HG02870 (cell line): ENCODE results near the gene ZNF646.

Source experiments
- ATAC-seq: cut with Tn5 transposase; IDR thresholded peaks from one replicate; pipeline ENCODE4 v1.9.1; 2021; ENCODE audit warnings: mild to moderate bottlenecking, moderate library complexity; ENCODE audit not compliant: unreplicated experiment

Gene ZNF646, protein sequence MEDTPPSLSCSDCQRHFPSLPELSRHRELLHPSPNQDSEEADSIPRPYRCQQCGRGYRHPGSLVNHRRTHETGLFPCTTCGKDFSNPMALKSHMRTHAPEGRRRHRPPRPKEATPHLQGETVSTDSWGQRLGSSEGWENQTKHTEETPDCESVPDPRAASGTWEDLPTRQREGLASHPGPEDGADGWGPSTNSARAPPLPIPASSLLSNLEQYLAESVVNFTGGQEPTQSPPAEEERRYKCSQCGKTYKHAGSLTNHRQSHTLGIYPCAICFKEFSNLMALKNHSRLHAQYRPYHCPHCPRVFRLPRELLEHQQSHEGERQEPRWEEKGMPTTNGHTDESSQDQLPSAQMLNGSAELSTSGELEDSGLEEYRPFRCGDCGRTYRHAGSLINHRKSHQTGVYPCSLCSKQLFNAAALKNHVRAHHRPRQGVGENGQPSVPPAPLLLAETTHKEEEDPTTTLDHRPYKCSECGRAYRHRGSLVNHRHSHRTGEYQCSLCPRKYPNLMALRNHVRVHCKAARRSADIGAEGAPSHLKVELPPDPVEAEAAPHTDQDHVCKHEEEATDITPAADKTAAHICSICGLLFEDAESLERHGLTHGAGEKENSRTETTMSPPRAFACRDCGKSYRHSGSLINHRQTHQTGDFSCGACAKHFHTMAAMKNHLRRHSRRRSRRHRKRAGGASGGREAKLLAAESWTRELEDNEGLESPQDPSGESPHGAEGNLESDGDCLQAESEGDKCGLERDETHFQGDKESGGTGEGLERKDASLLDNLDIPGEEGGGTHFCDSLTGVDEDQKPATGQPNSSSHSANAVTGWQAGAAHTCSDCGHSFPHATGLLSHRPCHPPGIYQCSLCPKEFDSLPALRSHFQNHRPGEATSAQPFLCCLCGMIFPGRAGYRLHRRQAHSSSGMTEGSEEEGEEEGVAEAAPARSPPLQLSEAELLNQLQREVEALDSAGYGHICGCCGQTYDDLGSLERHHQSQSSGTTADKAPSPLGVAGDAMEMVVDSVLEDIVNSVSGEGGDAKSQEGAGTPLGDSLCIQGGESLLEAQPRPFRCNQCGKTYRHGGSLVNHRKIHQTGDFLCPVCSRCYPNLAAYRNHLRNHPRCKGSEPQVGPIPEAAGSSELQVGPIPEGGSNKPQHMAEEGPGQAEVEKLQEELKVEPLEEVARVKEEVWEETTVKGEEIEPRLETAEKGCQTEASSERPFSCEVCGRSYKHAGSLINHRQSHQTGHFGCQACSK (N-terminal part only)

DNA sequence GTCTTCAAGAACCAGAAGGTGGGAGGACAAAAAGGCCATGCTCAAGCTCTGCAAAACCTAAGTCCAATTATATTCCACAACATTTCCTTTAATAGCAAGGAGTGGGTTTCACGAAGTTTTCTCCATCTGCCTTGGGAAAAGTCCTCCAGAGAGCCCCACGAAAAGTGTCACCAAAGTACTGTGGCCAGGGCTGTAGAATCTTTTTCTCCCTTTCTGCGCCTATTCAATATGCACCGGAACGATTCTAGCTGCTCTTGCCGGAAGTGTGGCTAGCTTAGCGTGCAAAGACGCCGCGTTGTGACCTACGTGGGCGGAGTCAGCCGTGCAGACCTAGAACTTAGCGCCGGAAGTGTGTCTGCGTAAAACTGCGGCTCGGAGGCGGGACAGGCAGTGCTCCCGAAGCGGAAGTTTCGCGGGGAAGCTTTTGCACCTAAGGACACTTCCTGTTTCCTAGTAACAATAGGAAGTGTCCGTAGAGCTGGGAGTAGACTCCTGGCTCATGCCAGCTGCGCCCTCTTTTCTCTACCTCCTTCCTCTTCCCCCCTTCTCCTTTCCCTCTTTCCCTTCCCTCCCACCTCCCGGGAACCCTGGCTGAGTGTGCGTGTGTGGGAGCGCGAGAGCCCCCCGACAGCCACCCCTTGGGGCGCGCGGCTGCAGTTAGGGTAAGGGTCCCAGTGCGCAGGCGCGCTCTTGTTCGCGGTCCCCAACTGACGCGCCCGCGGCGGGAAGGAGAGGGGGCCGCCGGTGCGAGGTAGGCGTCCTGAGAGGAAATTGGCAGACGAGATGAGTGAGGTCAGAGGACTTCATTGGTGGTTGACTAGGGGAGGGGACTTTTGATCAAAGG, at the start of gene ZNF646, which contains the start of gene ZNF668:
ZNF646 (plus strand) TSS at position 453 of the 844 bp plus-strand sequence. CDS start 1,903 bp downstream, outside the sequence.
ZNF668 (minus strand) TSS at position 271 of the 844 bp plus-strand sequence. CDS start 9,781 bp downstream, outside the sequence.
- peak; percentile 66 for ATAC-seq

DNA sequence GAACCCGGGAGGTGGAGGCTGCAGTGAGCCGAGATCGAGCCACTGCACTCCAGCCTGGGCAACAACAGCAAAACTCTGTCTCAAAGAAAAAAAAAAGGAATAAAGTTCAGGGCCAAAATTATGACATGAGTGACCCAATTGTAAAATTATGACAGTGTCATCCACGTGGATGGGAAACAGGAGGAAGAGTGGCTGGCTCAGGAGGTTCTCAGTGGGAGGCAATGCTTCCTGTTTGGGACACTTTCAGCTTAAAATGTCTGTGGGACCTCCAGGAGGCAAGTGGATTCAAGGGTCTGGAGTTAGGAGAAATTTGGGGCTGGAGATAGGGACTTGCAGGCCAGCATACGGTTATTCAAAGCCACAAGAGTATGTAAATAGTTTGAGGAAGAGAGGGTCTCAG, 48.9 kb upstream of the ZNF646 start:
- no peak for ATAC-seq

DNA sequence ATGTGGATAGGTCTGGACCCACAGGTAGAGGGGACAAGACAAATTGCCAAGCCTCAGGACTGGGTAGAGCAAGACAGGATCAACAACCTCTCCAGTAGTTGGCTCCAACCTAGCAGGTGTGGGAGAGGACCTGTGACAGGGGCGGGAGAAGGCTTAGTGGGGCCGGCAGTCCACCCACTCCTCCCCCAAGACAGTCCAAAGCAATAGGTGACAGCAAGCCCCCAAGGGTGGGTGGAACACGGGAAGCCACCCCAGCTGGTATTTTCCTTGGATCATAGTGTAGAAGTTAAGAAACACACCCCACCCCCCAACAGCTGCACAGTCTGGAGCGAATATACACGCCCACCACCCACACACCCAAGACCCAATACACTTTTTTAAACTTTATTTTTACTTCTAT, 45.0 kb upstream of the ZNF646 start:
- no peak for ATAC-seq

DNA sequence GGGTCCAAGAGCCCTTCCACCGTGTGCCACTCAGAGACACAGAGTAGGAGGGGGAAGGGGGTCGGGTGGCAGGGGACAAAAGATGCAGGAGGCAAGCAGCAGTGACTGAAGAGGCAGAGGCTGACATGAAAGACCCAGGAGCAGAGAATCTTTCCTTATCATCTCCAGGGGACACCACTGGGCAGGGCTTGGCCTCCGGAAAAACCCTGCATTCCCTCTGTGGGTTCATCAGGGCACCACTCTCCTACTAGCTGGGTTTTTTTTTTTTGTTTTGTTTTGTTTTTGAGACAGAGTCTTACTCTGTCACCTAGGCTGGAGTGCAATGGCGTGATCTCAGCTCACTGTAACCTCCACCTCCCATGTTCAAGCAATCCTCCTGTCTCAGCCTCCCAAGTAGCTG, 42.9 kb upstream of the ZNF646 start:
- ATAC-seq = no peak

DNA sequence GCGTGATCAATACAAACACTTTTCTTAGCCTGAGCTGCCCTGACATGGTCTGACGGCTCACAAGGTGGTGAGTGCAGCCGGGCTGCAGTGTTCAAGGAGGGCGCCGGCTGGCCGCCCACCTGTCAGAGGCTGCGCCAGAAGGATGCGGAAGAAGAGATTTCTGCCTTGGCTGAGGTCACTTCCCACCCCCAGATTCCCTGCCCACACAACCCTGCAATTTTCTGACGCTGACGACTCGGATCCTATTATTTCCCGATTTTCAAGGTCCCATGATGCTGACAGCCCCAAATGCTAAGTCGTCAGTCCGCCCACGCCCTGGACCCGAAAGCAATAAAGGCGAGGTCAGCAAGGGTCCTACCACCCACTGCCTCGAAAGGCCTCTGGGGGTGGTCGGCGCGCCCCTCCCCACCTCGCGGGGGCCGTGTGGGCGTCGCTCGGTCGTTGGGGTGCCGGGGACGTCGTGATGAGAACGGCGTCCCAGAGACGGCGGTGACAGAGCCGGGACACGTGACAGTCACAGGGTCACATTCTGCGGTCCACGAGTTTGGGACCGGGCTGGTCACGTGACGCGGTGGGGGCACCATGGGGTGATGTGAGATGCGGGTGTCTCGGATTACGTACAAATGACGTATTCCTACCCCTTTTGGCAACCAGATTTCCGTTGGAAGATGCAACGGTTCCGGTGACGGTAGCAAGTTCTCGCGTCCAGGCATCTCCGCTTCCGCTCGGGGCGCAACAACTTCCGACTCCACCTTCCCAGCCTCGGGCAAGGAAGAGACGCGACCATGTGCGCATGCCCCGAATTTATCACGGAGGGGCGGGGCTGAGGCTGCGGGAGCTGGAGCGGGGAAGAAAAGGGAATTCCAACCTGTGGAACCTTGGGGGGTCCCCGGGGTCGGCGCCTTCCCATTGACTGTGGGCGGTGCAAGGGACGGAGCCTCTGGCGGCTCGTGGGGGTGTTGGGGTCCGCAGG, 41.2 kb upstream of the ZNF646 start, which contains the start of gene STX4:
STX4 (plus strand) TSS at position 823 of the 973 bp plus-strand sequence. CDS start 248 bp downstream, outside the sequence.
- peak; percentile 82 for ATAC-seq

DNA sequence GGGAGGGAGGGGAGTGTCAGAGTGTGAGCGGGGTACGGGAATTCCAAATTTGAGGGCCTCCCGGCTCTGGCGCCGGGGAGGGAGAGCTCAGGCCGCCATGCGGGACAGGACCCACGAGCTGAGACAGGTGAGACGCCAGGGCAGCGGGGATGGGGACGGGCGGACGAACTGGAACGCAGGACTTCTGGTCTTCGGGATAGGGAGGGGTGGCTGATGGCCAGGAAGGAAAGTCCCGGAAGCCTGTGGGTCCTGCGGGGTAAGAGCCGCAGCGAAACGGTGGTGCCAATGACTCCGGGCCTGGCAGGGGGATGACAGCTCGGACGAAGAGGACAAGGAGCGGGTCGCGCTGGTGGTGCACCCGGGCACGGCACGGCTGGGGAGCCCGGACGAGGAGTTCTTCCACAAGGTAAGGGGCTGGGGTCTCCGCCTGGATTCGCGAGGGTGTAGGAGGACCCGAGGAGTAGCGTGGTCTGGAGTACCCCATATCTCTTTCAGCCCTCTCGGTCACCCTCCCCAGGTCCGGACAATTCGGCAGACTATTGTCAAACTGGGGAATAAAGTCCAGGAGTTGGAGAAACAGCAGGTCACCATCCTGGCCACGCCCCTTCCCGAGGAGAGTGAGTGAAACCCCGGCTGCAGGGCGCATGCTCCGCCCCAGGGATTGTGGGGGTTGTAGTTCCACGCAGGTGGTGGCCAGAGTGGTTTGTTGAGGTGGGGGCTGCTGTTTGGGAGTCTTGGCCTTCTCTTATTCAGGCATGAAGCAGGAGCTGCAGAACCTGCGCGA, 40.3 kb upstream of the ZNF646 start:
- ATAC-seq = peak; percentile 49

DNA sequence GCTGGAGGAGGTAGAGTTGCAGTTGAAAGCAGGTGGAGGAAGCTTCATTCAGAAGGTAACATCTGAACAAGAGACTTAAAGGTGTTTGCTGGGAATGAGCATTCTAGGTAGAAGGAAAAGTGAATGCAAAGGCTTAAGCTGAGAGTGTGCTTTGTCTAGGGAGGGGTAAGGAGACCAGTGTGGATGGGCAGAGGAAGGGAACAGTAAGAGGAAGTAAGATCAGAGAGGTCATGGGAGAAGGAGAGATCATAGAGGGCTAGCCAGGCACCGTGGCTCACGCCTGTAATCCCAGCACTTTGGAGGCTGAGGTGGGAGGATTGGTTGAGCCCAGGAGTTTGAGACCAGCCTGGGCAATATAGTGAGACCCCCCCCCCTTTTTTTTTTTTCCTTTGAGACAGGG, 37.5 kb upstream of the ZNF646 start:
- ATAC-seq = no peak

DNA sequence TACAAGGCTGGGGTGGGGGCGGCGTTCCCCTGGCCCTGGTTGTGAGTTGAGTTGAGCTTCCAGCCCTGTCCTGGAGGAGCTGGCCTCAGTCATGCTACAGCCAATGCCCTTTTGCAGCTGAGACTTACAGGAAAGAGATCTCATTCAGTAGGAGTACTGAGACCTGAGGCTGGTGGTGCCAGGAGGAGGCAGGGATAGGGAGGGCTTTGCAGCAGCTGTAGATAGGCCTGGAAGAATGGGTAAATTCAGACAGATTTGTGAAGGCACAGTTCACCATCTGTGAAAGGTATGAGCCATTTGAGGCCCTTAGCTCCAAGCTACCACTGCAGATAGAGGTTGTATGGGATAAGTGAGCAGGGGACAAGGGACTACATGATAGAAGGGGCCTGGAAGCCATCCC, 35.2 kb upstream of the ZNF646 start:
- ATAC-seq = no peak

DNA sequence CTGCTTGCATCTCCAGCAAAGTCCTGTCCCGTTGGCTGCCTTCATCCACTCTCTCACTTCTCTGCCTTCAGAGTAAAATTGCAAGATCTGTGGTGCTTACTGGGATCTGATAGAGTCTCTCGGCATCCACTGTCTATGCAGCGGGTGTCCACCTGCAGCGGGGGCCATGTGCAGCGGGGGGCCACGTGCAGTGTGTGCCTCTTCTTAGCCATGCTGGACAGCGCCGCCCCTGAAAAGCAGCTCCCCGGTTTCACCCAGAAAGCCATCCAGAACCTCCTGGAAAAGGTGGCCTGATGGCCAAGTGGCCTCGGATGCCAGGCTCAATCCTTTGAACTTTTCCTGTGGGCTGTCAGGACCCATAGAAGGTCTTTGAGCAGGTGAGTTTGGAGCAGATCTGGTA, 31.4 kb upstream of the ZNF646 start:
- no peak for ATAC-seq

DNA sequence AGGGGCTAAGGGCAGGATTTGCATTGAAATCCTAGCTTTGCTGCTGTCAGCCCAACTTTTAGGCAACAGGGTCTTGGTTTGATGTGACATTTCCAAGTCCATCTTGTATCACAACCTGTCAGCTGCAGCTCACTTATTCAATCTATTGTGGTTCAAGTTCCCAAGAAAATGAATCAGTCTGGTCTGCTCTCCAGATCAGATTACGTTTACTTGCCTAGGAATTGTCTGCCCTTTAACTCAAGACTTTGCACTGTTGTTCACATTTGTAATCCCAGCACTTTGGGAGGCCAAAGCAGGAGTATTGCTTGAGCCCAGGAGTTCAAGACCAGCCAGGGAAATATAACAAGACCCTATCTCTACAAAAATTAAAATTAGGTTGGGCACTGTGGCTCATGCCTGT, 30.9 kb upstream of the ZNF646 start:
- ATAC-seq = no peak

DNA sequence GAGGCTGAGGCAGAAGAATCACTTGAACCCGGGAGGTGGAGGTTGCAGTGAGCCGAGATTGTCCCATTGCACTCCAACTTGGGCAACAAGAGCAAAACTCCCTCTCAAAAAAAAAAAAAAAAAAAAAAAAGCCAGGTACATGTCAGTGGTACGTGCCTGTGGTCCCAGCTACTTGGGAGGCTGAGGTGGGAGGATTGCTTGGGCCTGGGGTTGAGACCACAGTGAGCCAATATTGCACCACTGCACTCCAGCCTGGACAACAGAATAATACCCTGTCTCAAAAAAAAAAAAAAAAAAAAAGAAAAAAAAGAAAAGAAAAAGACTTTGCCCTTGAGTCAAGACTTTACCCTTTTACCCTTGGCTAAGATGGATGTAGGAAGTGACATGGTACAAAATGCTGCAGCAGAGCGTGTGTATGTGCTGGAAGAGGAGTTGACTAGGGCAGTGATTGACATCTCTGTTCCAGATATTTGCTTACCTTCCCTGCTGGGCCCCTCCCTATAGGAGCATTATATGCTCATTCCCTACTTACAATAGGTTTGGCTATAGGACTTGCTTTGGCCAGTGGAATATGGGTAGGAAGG, 30.2 kb upstream of the ZNF646 start:
- no peak for ATAC-seq

DNA sequence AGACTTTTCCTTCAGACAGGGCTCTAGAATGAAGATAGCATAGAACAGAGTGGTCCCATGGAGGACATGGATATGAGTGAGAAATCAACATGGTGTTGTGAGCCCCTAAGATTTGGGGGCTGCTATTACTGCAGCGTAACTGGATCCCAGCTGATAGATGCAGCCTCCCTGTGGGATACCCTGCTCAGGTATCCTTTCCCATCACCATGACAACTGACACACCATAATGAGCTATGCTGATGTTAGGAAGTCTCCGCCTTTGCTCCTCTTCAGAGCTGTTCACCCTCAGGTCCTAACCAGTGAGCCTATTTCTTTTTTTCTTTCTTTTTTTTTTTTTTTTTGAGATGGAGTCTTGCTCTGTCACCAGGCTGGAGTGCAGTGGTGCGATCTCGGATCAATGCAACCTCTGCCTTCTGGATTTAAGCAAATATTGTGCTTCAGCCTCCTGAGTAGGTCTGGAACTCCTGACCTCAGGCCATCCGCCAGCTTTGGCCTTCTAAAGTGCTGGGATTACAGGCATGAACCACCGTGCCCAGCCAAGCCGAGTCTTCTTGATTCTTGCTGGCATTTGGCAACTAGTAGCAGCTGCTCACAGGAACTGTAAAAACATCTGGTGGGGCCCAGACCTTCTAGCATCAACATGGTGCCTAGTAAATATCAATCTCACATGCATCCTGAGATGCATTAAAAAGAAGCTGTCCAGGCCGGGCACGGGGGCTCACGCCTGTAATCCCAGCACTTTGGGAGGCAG, 23.8 kb upstream of the ZNF646 start:
- ATAC-seq = no peak

DNA sequence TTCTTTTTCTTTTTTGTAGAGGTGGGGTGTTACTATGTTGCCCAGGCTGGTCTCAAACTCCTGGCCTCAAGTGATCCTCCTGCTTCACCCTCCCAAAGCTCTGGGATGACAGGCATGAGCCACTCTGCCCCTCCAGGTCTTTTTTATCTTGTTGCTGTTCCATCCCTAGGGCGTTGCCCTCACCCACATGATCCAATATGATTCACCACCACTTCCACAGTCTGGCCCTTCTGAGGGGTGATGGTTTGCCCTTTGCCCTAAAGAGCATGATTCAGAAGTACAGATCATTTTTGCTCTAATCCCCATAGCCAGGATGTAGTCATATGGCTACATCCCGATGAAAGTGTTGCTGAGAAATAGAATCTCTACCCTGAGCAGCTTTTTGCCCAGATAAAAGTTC, 22.1 kb upstream of the ZNF646 start:
- ATAC-seq = no peak

DNA sequence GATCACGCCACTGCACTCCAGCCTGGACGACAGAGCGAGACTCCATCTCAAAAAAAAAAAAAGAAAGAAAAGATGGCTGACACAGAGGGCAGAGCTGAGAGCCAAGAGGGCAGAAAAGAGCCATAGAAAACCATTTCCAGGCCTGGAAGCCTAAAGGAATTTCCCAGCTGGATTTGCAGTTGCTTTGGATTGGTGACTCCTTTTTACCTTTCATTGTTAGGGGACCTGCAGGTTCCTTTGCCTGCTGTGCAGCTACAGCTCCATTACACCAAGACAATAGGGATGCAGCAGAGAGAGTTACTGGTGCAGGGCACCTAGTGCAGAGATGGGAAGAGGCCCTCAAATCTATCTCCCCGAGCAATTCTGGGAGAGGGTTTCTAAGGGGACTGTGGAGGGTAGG, 18.6 kb upstream of the ZNF646 start:
- ATAC-seq = no peak

DNA sequence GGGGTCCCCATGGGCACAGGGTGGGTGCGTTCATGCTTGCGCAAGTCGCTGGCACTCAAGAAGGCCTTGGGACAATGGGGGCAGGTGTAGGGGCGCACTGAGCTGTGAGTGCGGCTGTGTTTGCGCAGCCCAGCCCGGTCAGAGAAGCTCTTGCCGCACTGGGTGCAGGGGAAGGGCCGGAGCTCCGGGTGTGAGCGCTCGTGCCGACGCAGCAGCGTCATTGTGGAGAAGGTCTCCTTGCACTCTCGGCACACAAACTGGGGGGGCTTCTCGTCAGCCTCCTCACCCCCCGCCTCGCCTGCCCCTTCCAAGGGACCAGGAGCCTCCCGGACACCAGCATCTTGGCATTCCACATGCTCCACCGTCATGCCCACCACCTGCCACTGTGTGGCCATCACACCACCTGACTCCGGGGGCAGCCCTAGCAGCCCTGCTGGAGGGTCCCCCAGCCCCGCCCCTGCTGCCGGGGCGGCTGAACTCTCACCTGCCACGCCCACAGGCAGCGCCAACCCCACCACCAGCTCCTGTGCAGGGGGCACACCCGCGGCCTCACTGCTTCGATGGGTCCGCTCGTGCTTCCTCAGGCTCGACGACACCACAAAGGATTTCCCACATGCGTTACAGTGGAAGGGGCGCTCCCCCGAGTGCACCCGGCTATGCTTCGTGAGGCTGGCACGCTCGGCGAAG, 13.0 kb upstream of the ZNF646 start:
- ATAC-seq = no peak

DNA sequence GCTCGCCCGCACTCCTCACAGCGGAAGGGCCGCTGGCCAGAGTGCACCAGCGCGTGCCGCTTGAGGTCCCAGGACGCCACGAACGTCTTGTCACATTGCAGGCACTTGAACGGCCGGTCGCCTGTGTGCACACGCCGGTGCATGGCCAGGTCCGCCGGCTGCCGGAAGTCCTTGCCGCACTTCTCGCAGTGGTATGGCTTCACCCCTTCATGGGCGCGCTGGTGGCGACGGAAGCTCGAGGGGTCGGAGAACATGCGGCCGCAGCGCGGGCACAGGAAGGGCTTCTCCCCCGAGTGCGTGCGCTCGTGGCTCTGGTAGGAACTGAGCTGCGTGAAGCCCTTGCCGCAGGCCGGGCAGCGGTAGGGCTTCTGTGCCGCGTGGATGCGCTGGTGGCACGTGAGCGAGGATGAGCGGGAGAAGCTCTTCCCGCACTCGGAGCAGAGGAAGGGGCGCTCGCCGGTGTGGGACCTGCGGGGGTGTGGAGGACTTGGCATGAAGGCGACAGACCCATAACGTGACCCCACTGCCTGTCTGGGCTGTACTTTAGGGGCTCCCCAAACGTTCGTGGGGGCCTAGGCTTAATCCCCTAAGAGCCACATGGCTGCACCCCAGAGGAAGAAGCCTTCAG, 12.3 kb upstream of the ZNF646 start:
- no peak for ATAC-seq
